Measurements from ENCODE around the gene CRTC3. TPM values are rescaled to one million over a fixed set of nuclear protein-coding genes. Genes with fewer than 3 reads are reported as not detected.
"Not testable (repeated sequence)": the region's sequence is repeated elsewhere in the genome, so short reads cannot be mapped to it uniquely, and the experiment has no call there.

CRTC3 gene
- total RNA-seq, 2 donors from 2014 or later: 23.1 to 29.4 TPM

GRCh38 chr15:90603893-90604292 lies 74.2 kb downstream of the CRTC3 start:
- ATAC-seq (no peak), DNase-seq (peak; percentile 43)
- intact Hi-C loops (cut with DNase I): loop anchor here in 1 of 2 donors (10.0 kb wide), 1 partner anchor 69 kb away; no protein-coding TSS in a partner anchor

- no peak for ATAC-seq
- DNase-seq: no peak
- intact Hi-C loops (cut with DNase I): loop anchor here in 1 of 2 donors (10.0 kb wide), 1 partner anchor 72 kb away; no protein-coding TSS in a partner anchor
Measured at GRCh38 chr15:90606641-90607040, 76.9 kb downstream of the CRTC3 start.

- DNase-seq: no peak
- intact Hi-C loops (cut with DNase I): loop anchor here in 1 of 2 donors (10.0 kb wide), 1 partner anchor 73 kb away; no protein-coding TSS in a partner anchor
- ATAC-seq: no peak
Measured at GRCh38 chr15:90607361-90607760, 77.6 kb downstream of the CRTC3 start.

- ATAC-seq (no peak), DNase-seq (no peak)
- intact Hi-C loops (cut with DNase I): loop anchor here (10.0 kb wide), 2 partner anchors 75 to 285 kb away; no protein-coding TSS in a partner anchor
Measured at GRCh38 chr15:90609242-90610180, 79.8 kb downstream of the CRTC3 start.

- intact Hi-C loops (cut with DNase I): loop anchor here in 1 of 2 donors (10.0 kb wide), 1 partner anchor 285 kb away; no protein-coding TSS in a partner anchor
- ATAC-seq (no peak), DNase-seq (no peak)
Measured at GRCh38 chr15:90610190-90610589, 80.5 kb downstream of the CRTC3 start.

GRCh38 chr15:90611157-90611556 lies 81.4 kb downstream of the CRTC3 start:
- ATAC-seq: peak; percentile 66 to 69
- intact Hi-C loops (cut with DNase I): loop anchor here in 1 of 2 donors (10.0 kb wide), 1 partner anchor 286 kb away; no protein-coding TSS in a partner anchor
- no peak for DNase-seq

GRCh38 chr15:90617171-90617570 lies 87.4 kb downstream of the CRTC3 start:
- DNase-seq (no peak), ATAC-seq (no peak)
- intact Hi-C loops (cut with DNase I): loop anchor here in 1 of 2 donors (5.0 to 10.0 kb wide), 2 partner anchors 80 to 292 kb away; no protein-coding TSS in a partner anchor

GRCh38 chr15:90617668-90618097 lies 88.0 kb downstream of the CRTC3 start:
- intact Hi-C loops (cut with DNase I): loop anchor here in 1 of 2 donors (5.0 to 10.0 kb wide), 2 partner anchors 80 to 293 kb away; no protein-coding TSS in a partner anchor
- DNase-seq (no peak), ATAC-seq (peak in 1 of 2 donors; percentile 31)

- intact Hi-C loops (cut with DNase I): loop anchor here in 1 of 2 donors (5.0 to 10.0 kb wide), 2 partner anchors 81 to 294 kb away; no protein-coding TSS in a partner anchor
- ATAC-seq: peak in 1 of 2 donors; percentile 17
- DNase-seq: no peak
Measured at GRCh38 chr15:90618330-90619125, 88.8 kb downstream of the CRTC3 start.

- intact Hi-C loops (cut with DNase I): loop anchor here in 1 of 2 donors (5.0 to 10.0 kb wide), 2 partner anchors 82 to 295 kb away; no protein-coding TSS in a partner anchor
- DNase-seq (no peak), ATAC-seq (no peak)
Measured at GRCh38 chr15:90619468-90619867, 89.7 kb downstream of the CRTC3 start.

- DNase-seq (no peak), ATAC-seq (no peak)
- intact Hi-C loops (cut with DNase I): loop anchor here in 1 of 2 donors (5.0 to 10.0 kb wide), 2 partner anchors 83 to 295 kb away; no protein-coding TSS in a partner anchor
Measured at GRCh38 chr15:90619939-90620338, 90.2 kb downstream of the CRTC3 start.

GRCh38 chr15:90620379-90621067 lies 90.8 kb downstream of the CRTC3 start:
- intact Hi-C loops (cut with DNase I): no loop called here
- no peak for DNase-seq

GRCh38 chr15:90623854-90624253 lies 94.1 kb downstream of the CRTC3 start:
- DNase-seq (no peak), ATAC-seq (no peak)
- intact Hi-C loops (cut with DNase I): no loop called here

More at GRCh38 chr15:90620379-90621067, 90.8 kb downstream of the CRTC3 start:
- ATAC-seq: no peak

GRCh38 chr15:90624278-90624981 lies 94.7 kb downstream of the CRTC3 start:
- no peak for DNase-seq
- intact Hi-C loops (cut with DNase I): no loop called here
- ATAC-seq: peak in 1 of 2 donors; percentile 41

GRCh38 chr15:90625037-90625436 lies 95.3 kb downstream of the CRTC3 start:
- ATAC-seq (no peak), DNase-seq (no peak)
- intact Hi-C loops (cut with DNase I): no loop called here

- no peak for ATAC-seq
- intact Hi-C loops (cut with DNase I): no loop called here
Measured at GRCh38 chr15:90629217-90629616, 99.5 kb downstream of the CRTC3 start.

GRCh38 chr15:90633360-90633759 lies 103.6 kb downstream of the CRTC3 start:
- DNase-seq (no peak), ATAC-seq (no peak)

More at GRCh38 chr15:90629217-90629616, 99.5 kb downstream of the CRTC3 start:
- DNase-seq: no peak

GRCh38 chr15:90636993-90637392 lies 107.3 kb downstream of the CRTC3 start:
- intact Hi-C loops (cut with DNase I); ATAC-seq; DNase-seq: not testable (repeated sequence)

More at GRCh38 chr15:90633360-90633759, 103.6 kb downstream of the CRTC3 start:
- intact Hi-C loops (cut with DNase I): no loop called here
